Measurements from ENCODE around the gene LINGO4.

DNA sequence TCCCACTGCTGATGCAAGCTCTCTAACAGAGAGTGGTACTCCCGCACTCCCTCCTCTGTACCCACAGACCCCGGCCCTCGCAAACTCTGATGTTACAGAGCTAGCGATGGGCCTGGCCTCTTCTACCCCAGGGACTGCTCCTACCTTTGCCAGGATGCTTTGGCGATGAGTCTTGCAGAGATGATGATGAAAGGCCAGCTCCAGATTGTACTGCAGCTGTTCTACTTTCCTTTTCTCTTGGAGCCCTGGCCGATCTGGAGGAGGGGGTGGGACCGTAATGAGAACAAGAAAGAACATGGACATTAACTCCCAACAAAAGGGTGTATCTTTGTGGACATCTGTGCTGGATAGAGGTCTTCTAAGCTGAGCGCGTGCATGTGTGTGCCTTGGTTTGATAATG lies 6.0 kb upstream of the LINGO4 start:
- TF ChIP-seq, protein P1, sequence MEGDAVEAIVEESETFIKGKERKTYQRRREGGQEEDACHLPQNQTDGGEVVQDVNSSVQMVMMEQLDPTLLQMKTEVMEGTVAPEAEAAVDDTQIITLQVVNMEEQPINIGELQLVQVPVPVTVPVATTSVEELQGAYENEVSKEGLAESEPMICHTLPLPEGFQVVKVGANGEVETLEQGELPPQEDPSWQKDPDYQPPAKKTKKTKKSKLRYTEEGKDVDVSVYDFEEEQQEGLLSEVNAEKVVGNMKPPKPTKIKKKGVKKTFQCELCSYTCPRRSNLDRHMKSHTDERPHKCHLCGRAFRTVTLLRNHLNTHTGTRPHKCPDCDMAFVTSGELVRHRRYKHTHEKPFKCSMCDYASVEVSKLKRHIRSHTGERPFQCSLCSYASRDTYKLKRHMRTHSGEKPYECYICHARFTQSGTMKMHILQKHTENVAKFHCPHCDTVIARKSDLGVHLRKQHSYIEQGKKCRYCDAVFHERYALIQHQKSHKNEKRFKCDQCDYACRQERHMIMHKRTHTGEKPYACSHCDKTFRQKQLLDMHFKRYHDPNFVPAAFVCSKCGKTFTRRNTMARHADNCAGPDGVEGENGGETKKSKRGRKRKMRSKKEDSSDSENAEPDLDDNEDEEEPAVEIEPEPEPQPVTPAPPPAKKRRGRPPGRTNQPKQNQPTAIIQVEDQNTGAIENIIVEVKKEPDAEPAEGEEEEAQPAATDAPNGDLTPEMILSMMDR (IDR thresholded peaks at IDR 0.05): no peak
- no peak for TF ChIP-seq EP300 (IDR thresholded peaks at IDR 0.05)
